NCI-H1436 treated with DMSO at 0.1 percent for 48 hours (cell line): ENCODE data around the gene ERGIC3.

Source experiments
- DNase-seq: peaks from one replicate; lab custom pipeline; 2025; lab: John Stamatoyannopoulos, UW

ERGIC3 gene

GRCh38 chr20:35598899-35599775, 57.3 kb downstream of the ERGIC3 start:
- DNase-seq = no peak

GRCh38 chr20:35599776-35600120, 57.9 kb downstream of the ERGIC3 start:
- no peak for DNase-seq

DNA sequence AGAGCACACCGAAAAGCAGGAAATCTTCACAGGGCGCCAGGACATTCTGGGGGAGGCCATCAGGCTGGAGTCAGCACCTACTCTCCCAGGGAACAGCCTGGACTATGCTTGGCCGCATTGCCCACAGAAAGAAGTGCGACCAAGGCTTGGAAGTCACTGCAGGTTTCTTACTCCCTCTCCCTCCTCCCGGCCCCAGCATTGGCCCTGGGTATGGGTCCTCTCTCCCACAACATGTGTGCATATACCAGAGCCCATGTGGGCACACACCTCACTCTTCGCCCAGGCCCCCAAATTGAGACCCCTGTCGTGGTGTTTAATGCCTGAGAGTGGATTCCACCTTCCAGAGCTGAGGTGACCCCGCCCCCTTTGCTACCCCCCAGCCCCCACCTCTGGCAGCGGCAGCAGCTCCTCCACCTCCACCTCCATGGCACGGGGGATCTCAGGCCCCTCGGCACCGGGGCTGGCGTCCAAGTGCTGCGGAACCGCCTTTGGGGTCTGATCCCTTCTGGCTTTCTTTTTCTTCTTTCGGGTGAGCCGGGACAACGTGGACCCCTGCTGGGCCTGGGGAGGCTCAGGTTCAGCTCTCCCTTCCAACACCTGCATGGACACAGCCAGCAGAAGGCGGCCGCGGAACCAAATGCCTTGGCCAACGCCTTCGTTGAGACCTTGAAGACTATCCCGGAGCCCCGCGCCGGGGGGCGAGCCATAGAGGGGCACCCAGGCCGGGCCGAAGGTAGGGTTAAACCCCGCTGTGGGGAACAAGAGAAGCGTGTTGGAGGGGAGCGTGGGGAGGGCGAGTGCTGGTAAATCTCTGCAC, 58.5 kb downstream of the ERGIC3 start:
- no peak for DNase-seq

- peak; percentile 22 for DNase-seq
These were observed 59.4 kb downstream of the ERGIC3 start for GRCh38 chr20:35600993-35601973.

- DNase-seq = no peak
These were observed 60.1 kb downstream of the ERGIC3 start for GRCh38 chr20:35601990-35602389.

GRCh38 chr20:35602851-35603495, 61.1 kb downstream of the ERGIC3 start:
- no peak for DNase-seq

DNA sequence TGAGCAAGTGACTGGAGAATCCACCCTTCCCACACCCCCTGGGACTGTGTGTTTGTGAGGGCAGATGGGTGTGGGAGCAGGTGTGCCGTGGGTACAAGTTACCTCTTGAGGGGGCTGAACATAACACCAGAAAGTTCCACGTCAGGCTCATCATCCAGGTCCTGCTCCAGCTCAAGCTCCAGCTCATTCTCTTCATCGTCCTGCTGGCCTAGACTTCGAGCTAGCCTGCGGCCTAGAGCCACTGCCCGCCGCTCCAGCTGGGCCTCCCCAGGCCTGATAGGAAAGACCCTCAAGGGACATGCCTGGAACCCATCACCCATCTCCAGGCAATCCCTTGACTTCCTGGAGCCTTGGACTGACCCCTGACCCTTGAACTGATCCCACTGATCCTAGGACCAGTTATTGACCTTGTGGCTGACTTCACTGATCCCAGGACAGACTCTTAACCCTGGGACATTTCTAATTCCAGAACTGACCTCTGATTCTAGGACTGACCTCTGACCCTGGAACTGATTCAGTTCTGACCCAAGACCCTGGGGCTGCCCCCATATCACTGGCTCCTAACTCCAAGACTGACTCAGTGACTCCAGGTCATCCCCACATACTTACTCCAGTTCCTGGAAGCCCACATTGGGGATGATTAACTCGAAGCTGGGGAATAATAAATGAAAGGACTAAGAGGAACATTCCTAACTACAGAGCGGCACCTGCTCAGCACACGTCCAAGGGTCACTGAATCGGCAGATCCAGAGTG, 62.0 kb downstream of the ERGIC3 start:
- DNase-seq = no peak

DNA sequence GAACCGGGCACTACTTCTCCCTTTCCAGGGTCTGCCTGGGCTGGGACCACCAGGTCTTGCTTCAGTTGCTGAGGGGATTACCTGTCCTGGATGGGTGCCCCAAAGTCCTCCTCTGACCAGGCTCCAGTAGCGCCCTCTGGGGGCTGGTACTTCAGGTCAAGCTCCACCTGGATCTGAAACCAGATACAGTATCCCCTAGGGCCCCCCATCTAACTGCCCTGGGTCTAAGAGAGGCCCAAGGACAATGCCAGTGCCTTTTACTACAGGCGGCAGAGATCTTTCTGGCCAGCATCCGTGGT, 62.5 kb downstream of the ERGIC3 start:
- no peak for DNase-seq

GRCh38 chr20:35606127-35606526, 64.2 kb downstream of the ERGIC3 start:
- no peak for DNase-seq
